SK-N-SH treated with all-trans-retinoic acid at 6 μM for 48 hours (cell line): ENCODE results near the gene SMYD3.

ENCODE experiments used
- ARNTL ChIP-seq: fragments of 450-650 bp; formaldehyde crosslinking; IDR thresholded peaks from 2 replicates; pipeline ENCODE4 v1.5.0; 2020; ENCODE audit warnings: low read depth, mild to moderate bottlenecking, moderate library complexity, borderline replicate concordance
- BACH2 ChIP-seq: fragments of 250-450 bp; sonication (Bioruptor Pico); IDR thresholded peaks from 2 replicates; pipeline ENCODE4 v1.9.0; 2021; ENCODE audit warnings: mild to moderate bottlenecking, borderline replicate concordance
- CSDC2 ChIP-seq: fragments of 250-450 bp; sonication (Bioruptor Pico); IDR thresholded peaks from 2 replicates; pipeline ENCODE4 v1.5.0; 2020; ENCODE audit warnings: mild to moderate bottlenecking, moderate library complexity
- RARB ChIP-seq: fragments of 250-450 bp; sonication (Bioruptor Pico); IDR thresholded peaks from 2 replicates; pipeline ENCODE4 v1.8.0; 2021; ENCODE audit warnings: mild to moderate bottlenecking, moderate library complexity
- SNAI2 ChIP-seq: fragments of 250-450 bp; sonication (Bioruptor Pico); IDR thresholded peaks from 2 replicates; pipeline ENCODE4 v1.5.0; 2020; ENCODE audit warnings: mild to moderate bottlenecking, moderate library complexity
- TOX ChIP-seq: fragments of 250-450 bp; sonication (Bioruptor Pico); IDR thresholded peaks from 2 replicates; pipeline ENCODE4 v1.8.0; 2021; ENCODE audit warnings: mild to moderate bottlenecking, moderate library complexity, borderline replicate concordance
- ZFP3 ChIP-seq: fragments of 250-450 bp; sonication (Bioruptor Pico); IDR thresholded peaks from 2 replicates; pipeline ENCODE4 v1.5.0; 2020; ENCODE audit warnings: mild to moderate bottlenecking, moderate library complexity
- ZFP30 ChIP-seq: fragments of 450-650 bp; formaldehyde crosslinking; IDR thresholded peaks from 2 replicates; pipeline ENCODE4 v1.5.0; 2022; ENCODE audit warnings: mild to moderate bottlenecking, moderate library complexity
- ZNF565 ChIP-seq: fragments of 450-650 bp; formaldehyde crosslinking; conservative IDR thresholded peaks from 2 replicates; pipeline ENCODE4 v1.5.0; 2020; ENCODE audit warnings: low read depth, mild to moderate bottlenecking, moderate library complexity
- ZNF70 ChIP-seq: fragments of 450-650 bp; formaldehyde crosslinking; IDR thresholded peaks from 2 replicates; pipeline ENCODE4 v1.5.0; 2020; ENCODE audit warnings: mild to moderate bottlenecking, moderate library complexity
- TF ChIP-seq, protein P1 (sequence below): fragments of 250-450 bp; sonication (Bioruptor Pico); IDR thresholded peaks from 2 replicates; pipeline ENCODE4 v1.5.1; 2020; ENCODE audit warnings: low read depth, mild to moderate bottlenecking, moderate library complexity
- TF ChIP-seq, protein P2 (sequence below): fragments of 250-450 bp; sonication (Bioruptor Pico); IDR thresholded peaks from 2 replicates; pipeline ENCODE4 v1.5.0; 2020; ENCODE audit warnings: mild to moderate bottlenecking, moderate library complexity
- TF ChIP-seq, protein P3 (sequence below): fragments of 250-450 bp; sonication (Bioruptor Pico); IDR thresholded peaks from 2 replicates; pipeline ENCODE4 v1.8.0; 2020; ENCODE audit warnings: mild to moderate bottlenecking, moderate library complexity, borderline replicate concordance

- TF ChIP-seq ZNF70 (CRISPR knock-in tag) (no peak), ZFP3 (CRISPR knock-in tag) (no peak), SNAI2 (no peak), CSDC2 (CRISPR knock-in tag) (no peak), TOX (no peak), ARNTL (CRISPR knock-in tag) (no peak), ZFP30 (CRISPR knock-in tag) (no peak), ZNF565 (CRISPR knock-in tag) (no peak), BACH2 (CRISPR knock-in tag) (no peak), RARB (no peak)
- TF ChIP-seq, protein P1, sequence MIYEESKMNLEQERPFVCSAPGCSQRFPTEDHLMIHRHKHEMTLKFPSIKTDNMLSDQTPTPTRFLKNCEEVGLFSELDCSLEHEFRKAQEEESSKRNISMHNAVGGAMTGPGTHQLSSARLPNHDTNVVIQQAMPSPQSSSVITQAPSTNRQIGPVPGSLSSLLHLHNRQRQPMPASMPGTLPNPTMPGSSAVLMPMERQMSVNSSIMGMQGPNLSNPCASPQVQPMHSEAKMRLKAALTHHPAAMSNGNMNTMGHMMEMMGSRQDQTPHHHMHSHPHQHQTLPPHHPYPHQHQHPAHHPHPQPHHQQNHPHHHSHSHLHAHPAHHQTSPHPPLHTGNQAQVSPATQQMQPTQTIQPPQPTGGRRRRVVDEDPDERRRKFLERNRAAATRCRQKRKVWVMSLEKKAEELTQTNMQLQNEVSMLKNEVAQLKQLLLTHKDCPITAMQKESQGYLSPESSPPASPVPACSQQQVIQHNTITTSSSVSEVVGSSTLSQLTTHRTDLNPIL (CRISPR knock-in tag), result no peak
- TF ChIP-seq, protein P2, sequence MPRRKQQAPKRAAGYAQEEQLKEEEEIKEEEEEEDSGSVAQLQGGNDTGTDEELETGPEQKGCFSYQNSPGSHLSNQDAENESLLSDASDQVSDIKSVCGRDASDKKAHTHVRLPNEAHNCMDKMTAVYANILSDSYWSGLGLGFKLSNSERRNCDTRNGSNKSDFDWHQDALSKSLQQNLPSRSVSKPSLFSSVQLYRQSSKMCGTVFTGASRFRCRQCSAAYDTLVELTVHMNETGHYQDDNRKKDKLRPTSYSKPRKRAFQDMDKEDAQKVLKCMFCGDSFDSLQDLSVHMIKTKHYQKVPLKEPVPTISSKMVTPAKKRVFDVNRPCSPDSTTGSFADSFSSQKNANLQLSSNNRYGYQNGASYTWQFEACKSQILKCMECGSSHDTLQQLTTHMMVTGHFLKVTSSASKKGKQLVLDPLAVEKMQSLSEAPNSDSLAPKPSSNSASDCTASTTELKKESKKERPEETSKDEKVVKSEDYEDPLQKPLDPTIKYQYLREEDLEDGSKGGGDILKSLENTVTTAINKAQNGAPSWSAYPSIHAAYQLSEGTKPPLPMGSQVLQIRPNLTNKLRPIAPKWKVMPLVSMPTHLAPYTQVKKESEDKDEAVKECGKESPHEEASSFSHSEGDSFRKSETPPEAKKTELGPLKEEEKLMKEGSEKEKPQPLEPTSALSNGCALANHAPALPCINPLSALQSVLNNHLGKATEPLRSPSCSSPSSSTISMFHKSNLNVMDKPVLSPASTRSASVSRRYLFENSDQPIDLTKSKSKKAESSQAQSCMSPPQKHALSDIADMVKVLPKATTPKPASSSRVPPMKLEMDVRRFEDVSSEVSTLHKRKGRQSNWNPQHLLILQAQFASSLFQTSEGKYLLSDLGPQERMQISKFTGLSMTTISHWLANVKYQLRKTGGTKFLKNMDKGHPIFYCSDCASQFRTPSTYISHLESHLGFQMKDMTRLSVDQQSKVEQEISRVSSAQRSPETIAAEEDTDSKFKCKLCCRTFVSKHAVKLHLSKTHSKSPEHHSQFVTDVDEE, result no peak
- TF ChIP-seq, protein P3, sequence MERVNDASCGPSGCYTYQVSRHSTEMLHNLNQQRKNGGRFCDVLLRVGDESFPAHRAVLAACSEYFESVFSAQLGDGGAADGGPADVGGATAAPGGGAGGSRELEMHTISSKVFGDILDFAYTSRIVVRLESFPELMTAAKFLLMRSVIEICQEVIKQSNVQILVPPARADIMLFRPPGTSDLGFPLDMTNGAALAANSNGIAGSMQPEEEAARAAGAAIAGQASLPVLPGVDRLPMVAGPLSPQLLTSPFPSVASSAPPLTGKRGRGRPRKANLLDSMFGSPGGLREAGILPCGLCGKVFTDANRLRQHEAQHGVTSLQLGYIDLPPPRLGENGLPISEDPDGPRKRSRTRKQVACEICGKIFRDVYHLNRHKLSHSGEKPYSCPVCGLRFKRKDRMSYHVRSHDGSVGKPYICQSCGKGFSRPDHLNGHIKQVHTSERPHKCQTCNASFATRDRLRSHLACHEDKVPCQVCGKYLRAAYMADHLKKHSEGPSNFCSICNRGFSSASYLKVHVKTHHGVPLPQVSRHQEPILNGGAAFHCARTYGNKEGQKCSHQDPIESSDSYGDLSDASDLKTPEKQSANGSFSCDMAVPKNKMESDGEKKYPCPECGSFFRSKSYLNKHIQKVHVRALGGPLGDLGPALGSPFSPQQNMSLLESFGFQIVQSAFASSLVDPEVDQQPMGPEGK (CRISPR knock-in tag), result no peak
Measured at GRCh38 chr1:246083416-246083815, 423.7 kb downstream of the SMYD3 start.
